Activated T-helper 9 cell treated with anti-CD3 and anti-CD28 coated beads, Interleukin-2, amount 50 U/mL, for 16 hours (primary cell): ENCODE results near the gene SH3RF1.

ENCODE experiments used
- DNase-seq: peaks from one replicate; pipeline ENCODE4 v3.0.0-alpha.2; 2020; ENCODE audit warnings: low read depth

SH3RF1 gene

GRCh38 chr4:169163495-169163894 lies 107.3 kb downstream of the SH3RF1 start:
- DNase-seq: no peak

- no peak for DNase-seq
Observed at GRCh38 chr4:169160825-169161224, 109.9 kb downstream of the SH3RF1 start.

DNA sequence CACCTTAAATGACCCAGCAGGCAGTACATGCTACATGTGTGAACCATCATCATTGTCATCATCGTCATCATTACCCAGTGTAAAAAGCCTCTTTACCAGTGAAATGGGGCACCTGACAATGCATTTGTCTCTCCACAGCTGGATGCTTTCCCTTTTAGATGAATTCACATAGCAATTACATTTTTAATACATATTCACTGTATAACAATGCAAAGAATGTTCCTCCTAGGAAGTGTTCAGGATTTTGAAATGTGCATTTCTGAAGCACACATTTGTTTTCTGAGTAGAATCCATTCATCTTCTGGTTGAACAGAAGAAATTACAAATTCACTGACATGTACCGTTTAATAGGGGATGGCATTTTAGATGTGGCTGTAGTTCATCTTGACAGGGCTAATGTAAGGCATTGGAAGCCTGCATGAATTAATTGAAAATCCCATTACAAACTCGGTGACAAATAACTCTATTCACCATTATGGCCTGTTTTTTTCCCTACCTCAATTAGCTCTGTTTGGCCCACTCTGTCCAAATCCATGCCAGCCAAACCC lies 111.1 kb downstream of the SH3RF1 start:
- no peak for DNase-seq

GRCh38 chr4:169158861-169159260 lies 111.9 kb downstream of the SH3RF1 start:
- DNase-seq: no peak

GRCh38 chr4:169158046-169158445 lies 112.7 kb downstream of the SH3RF1 start:
- DNase-seq: no peak

DNA sequence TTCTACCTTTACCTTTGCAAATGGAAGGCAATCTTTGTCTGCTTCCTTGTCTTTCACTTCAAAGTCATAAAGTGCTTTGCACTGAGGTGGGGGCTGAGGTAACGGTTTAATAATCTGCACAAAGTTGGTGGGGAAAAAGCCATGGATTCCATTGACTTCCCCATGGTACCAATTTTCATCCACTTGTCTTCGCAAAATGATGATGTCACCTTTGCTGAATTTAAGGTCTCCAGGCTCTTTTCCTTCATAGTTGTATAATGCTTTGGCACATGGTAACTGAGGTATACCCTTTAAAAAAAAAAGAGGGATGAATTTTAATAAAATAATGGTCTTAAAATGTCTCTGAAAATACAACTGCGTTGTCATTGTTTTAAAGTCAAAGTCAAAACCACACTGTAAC lies 114.4 kb downstream of the SH3RF1 start:
- DNase-seq: no peak

- no peak for DNase-seq
Observed at GRCh38 chr4:169154121-169154520, 116.6 kb downstream of the SH3RF1 start.

- DNase-seq: no peak
Observed at GRCh38 chr4:169153481-169154087, 117.2 kb downstream of the SH3RF1 start.

- no peak for DNase-seq
Observed at GRCh38 chr4:169152899-169153298, 117.9 kb downstream of the SH3RF1 start.

DNA sequence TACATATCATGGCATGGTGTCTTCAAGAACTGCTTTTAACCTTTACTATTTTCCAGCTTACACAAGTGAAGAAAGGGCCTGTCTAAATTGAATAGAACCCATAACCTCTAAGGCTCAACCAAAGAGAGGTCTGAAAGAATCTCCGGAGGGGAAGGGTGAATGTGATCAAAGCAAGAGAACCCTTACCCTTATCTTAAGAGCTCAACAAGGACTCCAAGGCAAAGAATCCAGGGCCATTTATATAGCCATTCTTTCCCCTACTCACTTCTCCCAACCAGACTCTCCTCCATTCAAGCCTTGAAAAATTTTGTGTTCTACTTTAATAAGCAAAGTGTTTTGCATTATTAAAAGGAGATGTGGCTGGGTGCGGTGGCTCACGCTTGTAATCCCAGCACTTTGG lies 118.7 kb downstream of the SH3RF1 start:
- no peak for DNase-seq

GRCh38 chr4:169151671-169152070 lies 119.1 kb downstream of the SH3RF1 start:
- no peak for DNase-seq

DNA sequence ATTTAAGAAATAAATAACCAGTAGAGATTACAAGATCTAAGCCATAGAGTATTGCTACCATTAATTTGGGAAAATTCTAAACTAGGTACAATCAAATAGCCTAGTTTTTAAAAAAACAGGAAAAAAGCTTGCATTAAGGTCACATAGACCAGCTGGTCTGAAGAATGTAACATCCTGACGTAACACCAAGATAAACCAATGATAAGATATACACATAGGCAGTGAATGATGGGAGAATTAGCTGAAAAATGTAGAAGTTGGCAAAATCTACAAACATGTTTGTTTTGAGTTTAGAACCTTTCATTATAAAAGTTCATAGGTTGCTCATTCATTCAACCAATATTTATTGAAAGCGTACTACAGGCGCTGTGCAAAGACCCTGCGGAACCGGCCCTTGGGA lies 120.0 kb downstream of the SH3RF1 start:
- no peak for DNase-seq

DNA sequence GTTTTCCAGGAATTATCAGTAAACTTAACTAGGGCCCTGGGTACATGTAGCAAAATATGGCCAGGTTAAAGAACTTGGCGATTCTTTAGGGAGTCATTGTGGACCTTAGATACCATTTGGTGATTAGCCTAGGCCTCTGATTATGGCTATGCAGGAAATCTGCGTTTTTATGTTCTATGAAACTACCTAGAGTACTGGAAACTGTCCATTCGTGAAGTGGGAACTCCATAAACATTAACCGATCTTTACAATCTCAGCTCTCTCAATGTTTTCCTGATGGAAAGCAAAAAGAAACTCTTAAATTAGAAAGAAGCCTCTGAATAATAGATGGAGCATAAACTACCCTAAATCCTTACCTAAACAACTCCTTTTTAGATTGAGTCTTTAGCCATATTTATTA lies 121.9 kb downstream of the SH3RF1 start:
- DNase-seq: no peak

DNA sequence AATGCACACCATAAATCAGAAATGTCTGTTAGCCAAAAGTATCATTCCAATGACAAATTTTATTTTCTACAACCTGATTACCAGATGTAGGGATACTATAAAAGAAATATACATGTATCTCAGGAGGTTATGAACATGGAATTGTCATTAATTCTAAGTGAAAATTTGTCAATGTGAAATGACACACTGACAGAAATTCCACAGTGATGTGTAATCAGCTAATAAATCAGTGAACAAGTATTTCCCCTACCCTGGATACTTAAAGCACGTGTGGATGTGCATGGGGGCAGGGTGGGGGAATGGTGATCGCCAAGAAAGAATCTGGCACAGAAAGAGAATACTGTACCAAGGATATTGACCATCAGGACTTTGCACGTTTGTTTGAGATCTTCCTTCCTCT lies 123.6 kb downstream of the SH3RF1 start:
- DNase-seq: no peak

DNA sequence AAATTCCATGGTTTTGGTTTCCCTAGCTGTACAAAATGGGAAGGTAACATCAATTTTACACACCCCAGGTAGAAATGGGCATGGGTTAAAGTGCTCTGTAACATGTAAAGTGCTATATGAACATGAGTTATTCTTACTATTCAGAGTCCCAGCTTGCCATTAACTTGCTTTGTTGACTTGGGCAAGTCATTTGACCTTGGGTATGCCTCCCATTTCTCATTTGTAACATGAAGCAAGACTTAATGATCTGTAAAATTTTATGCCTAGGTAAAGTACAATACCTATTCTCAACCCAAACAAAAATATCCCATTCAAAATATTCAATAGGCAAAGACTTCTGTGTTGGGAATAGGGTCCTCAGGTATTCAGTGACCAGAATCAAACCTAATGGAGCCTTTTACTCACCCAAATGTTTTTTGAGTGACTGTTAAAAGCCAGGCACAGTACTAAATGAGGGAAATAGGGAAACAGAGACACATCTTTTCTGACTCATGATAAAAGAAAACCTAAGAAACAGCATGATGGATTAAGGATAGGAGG lies 126.6 kb downstream of the SH3RF1 start:
- no peak for DNase-seq

- DNase-seq: no peak
Observed at GRCh38 chr4:169143335-169143734, 127.4 kb downstream of the SH3RF1 start.

DNA sequence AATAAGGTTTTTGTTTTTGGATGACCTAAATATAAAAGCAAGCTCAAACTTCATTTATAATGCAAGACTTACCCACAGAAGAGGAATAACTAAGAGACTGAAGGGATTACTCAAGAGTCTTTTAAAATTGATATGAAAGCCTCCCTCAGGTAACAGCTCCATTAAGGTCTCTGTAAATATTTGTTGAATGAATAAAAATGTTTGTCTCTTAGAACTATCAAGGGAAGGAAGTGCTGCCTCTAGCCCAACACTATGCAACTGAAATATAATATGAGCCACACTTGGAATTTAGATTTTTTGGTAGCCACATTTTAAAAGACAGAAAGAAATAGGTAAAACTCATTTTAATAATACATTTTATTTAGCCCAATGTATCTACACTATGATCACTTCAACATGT lies 127.8 kb downstream of the SH3RF1 start:
- no peak for DNase-seq

DNA sequence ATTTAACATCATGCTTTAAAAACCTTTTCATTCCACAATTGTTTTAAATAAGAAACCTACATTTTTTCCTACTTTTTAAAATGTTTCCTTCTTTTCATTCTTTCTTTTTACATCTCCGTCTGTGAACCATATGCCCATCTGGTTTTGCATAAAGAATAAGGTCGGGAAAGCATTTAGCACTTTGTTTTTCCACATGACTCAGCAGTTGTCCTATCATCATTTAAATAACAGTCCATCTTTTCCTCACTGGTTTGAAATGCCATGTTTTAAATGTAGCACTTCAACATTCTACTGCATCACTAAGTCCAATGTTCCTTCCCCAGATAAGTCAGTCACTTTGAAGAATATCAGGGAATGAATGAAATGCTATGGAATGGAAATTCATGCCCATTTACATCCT lies 128.4 kb downstream of the SH3RF1 start:
- no peak for DNase-seq

GRCh38 chr4:169139021-169139420 lies 131.7 kb downstream of the SH3RF1 start:
- no peak for DNase-seq

DNA sequence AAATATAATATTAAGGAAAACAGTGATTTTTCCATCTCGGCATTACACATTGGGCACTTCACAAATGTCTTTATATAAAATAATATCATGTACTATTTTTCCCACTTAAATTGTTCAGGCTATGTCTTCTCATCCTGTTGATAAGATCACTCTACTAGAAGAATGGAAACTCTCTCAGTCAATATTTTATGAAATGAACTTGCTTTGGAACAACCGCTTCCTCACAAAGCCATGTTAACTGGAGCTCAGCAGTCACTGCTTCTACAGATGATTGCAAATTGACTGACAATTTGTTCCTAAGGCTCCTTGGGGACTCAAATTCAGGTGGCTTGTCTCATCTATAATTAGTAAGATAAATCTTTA lies 133.2 kb downstream of the SH3RF1 start:
- DNase-seq: no peak

DNA sequence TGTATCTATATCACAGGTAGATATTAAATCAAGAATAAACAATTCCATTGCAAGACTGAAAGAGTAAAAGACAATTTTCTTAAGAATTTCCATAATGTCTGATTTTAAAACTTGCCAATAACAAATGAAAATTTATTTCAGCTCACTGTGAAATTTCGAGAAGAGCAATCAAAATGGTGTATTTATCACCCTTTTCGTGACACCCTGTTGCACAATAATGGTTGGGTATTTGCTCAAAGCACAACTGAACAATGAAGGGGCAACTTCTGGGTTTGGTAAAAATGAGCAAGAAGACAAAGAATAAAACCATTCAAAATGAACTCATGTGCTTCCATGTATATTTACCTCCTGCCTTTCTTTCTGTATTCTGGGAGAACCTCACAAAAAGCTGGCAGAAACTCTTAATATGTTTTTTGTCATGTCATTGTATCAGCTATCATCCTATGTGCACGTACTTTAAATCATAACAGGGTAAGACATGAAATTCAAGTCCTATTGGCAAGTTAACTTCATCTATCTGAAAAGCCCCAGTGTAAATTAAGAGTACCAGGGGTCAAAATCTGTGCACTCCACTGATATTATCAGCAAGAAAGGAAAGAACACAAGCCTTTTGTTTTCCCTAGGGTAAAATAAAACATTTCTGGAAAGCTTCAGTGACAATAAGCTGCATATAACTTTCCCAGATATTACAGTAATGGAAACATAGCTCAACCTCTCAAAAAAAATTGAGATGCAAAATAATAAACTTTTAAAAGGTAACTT lies 133.8 kb downstream of the SH3RF1 start:
- DNase-seq: no peak

DNA sequence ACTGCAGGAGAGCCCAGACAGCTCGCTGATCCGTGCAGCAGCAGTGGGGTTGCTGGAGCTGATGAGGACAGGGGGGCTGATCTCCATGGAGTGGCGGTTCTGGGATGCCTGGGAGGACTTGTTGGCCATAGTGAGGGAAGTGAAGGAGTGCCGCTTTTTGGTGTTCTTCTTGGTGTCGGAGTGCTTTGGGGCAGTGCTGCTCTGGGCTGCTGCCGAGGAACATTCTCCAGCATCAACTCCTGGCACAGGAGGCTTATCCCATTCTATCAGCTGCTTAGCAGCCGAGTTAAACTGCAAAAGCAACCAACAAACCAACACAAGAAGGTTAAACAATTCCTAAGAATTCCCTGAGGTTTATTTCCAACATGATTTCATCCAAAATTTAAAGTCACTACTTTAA lies 134.4 kb downstream of the SH3RF1 start:
- DNase-seq: no peak

DNA sequence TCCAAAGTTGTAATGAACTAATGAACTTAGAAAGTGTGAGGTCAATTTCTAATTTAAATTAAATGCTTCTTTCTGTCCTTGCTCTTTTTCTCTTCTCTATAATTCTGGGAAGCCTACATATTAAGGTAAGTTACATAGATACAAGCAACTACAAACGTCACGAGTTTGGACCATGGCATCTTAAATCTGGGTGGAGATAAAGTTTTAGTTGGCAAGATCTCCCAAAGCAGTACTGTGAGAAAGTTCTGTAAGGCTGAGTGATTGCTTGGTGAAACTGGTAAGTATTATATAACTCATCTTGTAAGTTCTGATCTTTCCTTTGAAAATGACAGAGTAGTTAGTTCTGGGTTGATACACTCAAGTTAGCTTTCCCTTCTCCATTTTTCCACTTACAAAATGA lies 135.0 kb downstream of the SH3RF1 start:
- no peak for DNase-seq

DNA sequence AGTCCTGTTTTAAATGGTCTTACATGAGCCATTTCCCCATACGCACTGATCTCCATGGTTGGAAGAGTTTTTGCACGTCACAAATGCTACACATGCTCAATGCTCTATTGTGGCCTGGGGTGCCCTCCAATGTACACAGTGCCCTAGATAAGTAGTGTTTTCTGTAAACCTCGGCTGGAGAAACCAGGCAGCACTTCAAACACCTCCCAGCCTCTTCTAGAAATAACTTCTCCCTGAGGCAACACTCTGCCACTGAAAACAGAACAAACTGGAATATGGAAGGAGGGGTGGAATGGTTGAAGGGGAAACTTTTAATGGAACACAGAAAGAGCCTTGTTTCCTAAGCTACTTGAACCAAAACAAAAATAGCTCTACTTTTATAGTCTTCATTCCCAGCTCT lies 136.8 kb downstream of the SH3RF1 start:
- no peak for DNase-seq
